GM12891 (cell line): ENCODE results near the gene PNLIPRP2.

ENCODE experiments used
- PAX5 ChIP-seq: IDR thresholded peaks from 2 replicates; pipeline ENCODE4 v1.6.1; 2011; ENCODE audit warnings: low read length, moderate library complexity, mild to moderate bottlenecking; ENCODE audit not compliant: insufficient read depth, severe bottlenecking
- POLR2A ChIP-seq: IDR thresholded peaks from 2 replicates; pipeline ENCODE4 v1.6.1; 2011; ENCODE audit warnings: low read depth, low read length, control low read depth
- POLR2AphosphoS5 ChIP-seq: IDR thresholded peaks from 2 replicates; pipeline ENCODE4 v1.6.1; 2011; ENCODE audit warnings: low read depth, low read length, control low read depth
- SPI1 ChIP-seq: IDR thresholded peaks from 2 replicates; pipeline ENCODE4 v1.6.1; 2011; ENCODE audit warnings: low read depth, low read length, control low read depth
- TAF1 ChIP-seq: IDR thresholded peaks from 2 replicates; pipeline ENCODE4 v1.6.1; 2011; ENCODE audit warnings: low read depth, low read length, control low read depth

DNA sequence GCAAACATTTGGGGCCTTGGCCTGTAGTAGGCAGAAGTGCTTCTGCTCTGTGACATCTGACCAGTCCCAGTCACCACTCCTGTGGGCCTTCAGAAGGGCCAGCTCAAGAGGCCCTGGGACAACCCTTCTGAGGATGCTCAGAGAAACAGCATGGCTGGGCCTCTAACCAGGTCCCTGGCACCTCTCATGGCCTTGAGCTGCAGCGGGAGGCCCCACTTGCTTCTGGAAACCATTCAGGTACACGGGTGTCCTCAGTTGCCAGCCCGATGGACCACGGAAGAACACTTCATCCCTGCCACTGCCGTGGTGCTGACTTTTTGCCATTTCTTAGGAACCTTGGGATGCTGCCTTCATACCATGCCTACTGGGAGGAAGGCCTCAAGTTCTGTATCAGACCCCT lies 64.0 kb downstream of the PNLIPRP2 start:
- no peak for TF ChIP-seq POLR2AphosphoS5
- TF ChIP-seq POLR2A: no peak
- no peak for TF ChIP-seq TAF1
- TF ChIP-seq SPI1: no peak
- TF ChIP-seq PAX5: no peak
